Measurements from ENCODE around the gene MGAM2. TPM values are rescaled to one million over a fixed set of nuclear protein-coding genes. Genes with fewer than 3 reads are reported as not detected.

Gene MGAM2
- total and polyA plus RNA-seq, 2 of the 13 experiments (the other 11 are each of a cell fraction or from before 2014, with no cell fraction given) = 0.29 TPM; not detected in 1

- TF ChIP-seq, protein P1, sequence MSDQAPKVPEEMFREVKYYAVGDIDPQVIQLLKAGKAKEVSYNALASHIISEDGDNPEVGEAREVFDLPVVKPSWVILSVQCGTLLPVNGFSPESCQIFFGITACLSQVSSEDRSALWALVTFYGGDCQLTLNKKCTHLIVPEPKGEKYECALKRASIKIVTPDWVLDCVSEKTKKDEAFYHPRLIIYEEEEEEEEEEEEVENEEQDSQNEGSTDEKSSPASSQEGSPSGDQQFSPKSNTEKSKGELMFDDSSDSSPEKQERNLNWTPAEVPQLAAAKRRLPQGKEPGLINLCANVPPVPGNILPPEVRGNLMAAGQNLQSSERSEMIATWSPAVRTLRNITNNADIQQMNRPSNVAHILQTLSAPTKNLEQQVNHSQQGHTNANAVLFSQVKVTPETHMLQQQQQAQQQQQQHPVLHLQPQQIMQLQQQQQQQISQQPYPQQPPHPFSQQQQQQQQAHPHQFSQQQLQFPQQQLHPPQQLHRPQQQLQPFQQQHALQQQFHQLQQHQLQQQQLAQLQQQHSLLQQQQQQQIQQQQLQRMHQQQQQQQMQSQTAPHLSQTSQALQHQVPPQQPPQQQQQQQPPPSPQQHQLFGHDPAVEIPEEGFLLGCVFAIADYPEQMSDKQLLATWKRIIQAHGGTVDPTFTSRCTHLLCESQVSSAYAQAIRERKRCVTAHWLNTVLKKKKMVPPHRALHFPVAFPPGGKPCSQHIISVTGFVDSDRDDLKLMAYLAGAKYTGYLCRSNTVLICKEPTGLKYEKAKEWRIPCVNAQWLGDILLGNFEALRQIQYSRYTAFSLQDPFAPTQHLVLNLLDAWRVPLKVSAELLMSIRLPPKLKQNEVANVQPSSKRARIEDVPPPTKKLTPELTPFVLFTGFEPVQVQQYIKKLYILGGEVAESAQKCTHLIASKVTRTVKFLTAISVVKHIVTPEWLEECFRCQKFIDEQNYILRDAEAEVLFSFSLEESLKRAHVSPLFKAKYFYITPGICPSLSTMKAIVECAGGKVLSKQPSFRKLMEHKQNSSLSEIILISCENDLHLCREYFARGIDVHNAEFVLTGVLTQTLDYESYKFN (CRISPR knock-in tag; conservative IDR thresholded peaks at IDR 0.05) = peak; percentile 81
- TF ChIP-seq FOXA1 (IDR thresholded peaks at IDR 0.05) (no peak), FOXA1 (CRISPR knock-in tag; IDR thresholded peaks at IDR 0.05) (peak; percentile 78), ZNF691 (CRISPR knock-in tag; IDR thresholded peaks at IDR 0.05; ENCODE audit: borderline replicate concordance, low read depth) (no peak), ZNF510 (CRISPR knock-in tag; IDR thresholded peaks at IDR 0.05; ENCODE audit: low read depth) (no peak), JUN (CRISPR knock-in tag; IDR thresholded peaks at IDR 0.05) (no peak), HIVEP1 (CRISPR knock-in tag; IDR thresholded peaks at IDR 0.05) (no peak), CCAR2 (optimal IDR thresholded peaks at IDR 0.05; ENCODE audit: low read depth, low read length) (no peak), ZNF331 (CRISPR knock-in tag; IDR thresholded peaks at IDR 0.05) (no peak), SKIL (CRISPR knock-in tag; IDR thresholded peaks at IDR 0.05; ENCODE audit: borderline replicate concordance) (no peak), ZKSCAN1 (IDR thresholded peaks at IDR 0.05; ENCODE audit: low read length) (no peak), ZNF546 (CRISPR knock-in tag; conservative IDR thresholded peaks at IDR 0.05) (no peak), TMF1 (CRISPR knock-in tag; IDR thresholded peaks at IDR 0.05; ENCODE audit: low read depth) (no peak)
- TF ChIP-seq, protein P2, sequence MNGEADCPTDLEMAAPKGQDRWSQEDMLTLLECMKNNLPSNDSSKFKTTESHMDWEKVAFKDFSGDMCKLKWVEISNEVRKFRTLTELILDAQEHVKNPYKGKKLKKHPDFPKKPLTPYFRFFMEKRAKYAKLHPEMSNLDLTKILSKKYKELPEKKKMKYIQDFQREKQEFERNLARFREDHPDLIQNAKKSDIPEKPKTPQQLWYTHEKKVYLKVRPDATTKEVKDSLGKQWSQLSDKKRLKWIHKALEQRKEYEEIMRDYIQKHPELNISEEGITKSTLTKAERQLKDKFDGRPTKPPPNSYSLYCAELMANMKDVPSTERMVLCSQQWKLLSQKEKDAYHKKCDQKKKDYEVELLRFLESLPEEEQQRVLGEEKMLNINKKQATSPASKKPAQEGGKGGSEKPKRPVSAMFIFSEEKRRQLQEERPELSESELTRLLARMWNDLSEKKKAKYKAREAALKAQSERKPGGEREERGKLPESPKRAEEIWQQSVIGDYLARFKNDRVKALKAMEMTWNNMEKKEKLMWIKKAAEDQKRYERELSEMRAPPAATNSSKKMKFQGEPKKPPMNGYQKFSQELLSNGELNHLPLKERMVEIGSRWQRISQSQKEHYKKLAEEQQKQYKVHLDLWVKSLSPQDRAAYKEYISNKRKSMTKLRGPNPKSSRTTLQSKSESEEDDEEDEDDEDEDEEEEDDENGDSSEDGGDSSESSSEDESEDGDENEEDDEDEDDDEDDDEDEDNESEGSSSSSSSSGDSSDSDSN (CRISPR knock-in tag; IDR thresholded peaks at IDR 0.05) = no peak
Measured at GRCh38 chr7:142104550-142105527, 6.7 kb upstream of the MGAM2 start (continued).
